NCI-H2171 (cell line): Measurements from ENCODE around the gene SGSH.

Experiments
- DNase-seq: peaks from one replicate; lab custom pipeline; 2025; lab: John Stamatoyannopoulos, UW

The SGSH gene

DNA sequence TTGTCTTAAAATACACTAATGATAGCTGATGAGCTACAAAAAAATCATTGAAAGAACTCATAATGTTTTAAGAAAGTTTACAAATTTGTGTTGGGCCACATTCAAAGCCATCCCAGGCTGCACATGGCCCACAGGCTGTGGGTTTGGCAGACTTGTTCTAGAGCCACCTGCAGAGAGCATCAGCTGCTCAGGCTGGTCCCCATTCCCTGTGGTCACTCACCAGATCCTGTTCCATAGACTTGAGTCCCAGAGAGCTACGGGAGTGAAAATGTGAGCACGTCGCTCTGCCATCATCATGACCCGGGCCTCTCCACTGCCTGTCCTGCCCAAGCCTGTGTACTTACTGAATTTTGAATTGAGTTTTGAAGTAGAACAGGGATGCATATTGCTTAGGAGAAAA lies 7.0 kb upstream of the SGSH start:
- no peak for DNase-seq

DNA sequence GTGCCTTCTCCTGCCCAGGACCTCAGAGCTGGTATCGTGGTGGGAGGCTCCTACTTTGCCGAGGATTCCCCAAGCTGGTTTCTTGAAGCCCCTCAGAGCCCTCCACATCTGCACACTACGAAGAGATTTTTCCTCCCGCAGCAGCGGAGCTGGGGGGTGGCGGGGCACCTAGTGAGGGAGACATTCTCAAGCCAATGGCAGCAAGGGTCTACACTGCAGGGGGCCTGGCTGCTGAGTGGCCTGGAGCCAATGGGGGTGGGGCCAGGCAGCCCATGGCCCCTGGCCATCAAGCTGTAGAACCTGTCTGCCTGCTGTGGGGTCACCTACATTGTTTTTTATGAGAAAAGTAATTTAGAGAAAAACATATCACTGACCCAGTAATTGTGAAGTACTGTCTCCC lies 5.1 kb upstream of the SGSH start:
- DNase-seq = no peak

DNA sequence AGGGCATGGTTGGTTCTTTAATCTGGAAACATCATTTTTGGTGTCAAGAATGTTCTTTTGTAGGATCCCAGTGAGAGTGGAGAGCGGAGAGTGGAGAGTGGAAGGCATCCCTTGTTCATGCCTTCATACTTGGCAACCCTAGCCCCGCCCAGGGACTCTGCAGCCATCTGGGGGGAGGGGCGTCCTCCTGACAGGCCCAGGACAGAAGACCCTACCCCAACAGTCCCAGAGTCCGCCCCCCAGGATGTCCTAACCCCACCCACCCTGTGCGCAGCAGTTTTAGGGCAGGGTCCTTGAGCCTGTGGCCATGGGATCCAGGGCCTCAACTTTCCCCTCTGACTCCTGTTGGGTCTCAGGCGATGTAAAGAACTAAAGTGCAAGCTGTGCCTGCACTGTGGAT lies 4.5 kb upstream of the SGSH start:
- DNase-seq = no peak

DNA sequence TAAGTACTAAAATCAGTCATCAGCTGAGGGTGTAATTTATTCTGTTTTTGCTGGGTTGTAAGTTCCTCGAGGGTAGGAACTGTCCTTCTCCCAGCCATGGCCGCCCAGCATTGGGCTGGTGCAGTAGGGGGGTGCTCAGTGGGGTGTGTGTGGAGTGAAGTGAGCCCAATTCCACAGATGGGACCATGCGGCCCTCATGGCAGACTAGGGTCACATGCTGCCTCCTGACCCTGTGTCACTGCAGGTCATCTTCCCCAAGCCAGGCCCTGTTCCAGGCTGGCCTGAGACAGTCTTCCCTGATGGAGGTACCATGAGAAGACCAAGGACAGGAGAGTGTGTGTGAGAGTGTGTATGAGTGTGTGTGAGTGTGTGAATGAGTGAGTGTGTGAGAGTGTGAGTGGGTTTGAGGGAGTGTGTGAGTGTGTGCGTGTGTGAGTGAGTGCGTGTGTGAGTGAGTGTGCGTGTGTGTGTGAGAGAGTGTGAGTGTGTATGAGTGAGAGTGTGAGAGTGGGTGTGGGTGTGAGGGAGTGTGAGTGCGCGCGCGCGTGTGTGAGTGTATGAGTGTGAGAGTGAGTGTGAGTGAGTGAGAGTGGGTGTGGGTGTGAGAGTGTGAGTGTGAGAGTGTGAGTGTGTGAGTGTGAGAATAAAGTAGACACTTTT lies 3.8 kb upstream of the SGSH start:
- DNase-seq = no peak

DNA sequence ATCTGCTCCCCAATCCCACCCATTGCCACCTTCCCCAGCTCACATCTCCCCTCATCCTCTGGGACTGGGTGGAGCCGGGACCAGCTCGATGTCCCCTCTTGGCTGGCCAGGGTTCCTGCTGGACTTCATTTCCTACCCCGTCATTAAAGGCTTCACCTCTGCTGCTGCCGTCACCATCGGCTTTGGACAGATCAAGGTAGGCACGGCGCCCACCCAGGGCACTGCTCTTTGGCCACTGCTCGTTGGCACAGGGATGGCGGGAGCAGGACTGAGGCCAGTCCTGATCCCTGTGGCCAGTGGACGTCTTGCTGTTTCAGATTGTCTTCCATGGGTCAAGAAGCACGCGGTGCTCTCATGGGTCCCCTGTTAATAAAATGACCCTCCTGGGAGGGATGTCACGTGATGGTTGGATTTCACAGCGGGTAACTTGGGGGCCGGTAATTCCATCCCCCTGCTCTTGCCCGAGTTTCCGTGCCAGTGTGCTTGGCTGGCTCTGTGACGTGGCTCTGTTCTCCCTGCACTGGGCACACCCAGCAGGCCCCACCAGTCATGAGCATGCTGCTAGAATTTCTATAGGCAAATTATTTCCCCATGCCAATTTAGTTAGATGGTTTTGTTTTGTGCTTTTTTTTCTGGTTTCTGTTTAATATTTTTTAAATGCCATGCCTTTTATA lies 3.1 kb upstream of the SGSH start:
- DNase-seq = no peak

DNA sequence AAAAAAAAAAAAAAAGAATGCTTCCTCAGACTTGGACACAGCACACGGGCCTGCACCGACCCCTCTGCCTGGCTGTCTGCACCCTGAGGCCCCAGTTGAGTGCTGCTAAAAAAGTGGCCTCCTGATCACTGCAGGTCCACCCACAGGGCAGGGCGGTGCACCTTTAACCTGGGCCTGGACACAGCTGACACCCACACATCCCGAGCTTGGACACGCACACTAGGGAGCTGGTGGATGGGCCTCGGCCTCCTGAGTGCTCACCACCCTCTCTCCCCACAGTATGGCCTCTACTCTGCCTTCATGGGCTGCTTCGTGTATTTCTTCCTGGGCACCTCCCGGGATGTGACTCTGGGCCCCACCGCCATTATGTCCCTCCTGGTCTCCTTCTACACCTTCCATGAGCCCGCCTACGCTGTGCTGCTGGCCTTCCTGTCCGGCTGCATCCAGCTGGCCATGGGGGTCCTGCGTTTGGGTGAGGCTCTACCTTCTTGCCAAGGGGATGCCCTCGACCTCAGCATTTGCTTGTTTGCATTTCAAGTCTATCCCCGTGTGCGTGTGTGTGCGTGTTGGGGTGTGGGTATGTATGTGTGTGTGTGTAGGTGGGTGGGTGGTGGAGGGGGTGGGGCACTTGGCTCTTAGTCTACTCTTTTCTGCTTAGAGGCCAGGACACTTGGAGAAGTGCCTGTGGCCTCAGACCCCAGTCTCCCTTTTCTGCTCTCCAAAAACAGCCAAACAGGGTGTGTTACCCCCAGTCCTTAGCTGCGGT lies 2.4 kb upstream of the SGSH start:
- DNase-seq = no peak

DNA sequence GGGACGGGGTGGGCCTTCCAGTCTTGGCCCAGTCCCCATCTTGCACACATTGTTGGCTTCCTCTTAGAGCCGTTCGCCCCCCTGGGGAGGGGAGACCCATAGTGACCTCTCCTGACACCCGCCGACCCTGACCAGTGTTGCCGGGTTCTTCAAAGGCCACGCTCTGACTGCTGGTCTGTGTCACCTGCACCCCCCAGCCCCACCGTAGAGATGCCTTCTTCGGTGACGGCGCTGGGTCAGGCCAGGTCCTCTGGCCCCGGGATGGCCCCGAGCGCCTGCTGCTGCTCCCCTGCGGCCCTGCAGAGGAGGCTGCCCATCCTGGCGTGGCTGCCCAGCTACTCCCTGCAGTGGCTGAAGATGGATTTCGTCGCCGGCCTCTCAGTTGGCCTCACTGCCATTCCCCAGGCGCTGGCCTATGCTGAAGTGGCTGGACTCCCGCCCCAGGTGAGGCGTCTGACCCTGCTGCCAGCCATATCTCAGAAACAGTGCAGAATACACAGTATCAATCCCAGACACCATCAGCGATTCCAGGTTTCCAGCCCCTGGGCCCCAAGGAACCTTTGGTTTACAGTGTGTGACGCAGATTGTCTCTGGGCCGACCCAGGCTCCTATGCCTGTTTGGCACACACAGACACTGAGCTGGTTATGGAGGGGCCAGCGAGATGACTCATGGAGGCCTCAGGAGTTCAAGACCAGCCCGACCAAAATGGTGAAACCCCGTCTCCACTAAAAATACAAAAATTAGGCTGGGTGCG lies 1.4 kb upstream of the SGSH start:
- no peak for DNase-seq

DNA sequence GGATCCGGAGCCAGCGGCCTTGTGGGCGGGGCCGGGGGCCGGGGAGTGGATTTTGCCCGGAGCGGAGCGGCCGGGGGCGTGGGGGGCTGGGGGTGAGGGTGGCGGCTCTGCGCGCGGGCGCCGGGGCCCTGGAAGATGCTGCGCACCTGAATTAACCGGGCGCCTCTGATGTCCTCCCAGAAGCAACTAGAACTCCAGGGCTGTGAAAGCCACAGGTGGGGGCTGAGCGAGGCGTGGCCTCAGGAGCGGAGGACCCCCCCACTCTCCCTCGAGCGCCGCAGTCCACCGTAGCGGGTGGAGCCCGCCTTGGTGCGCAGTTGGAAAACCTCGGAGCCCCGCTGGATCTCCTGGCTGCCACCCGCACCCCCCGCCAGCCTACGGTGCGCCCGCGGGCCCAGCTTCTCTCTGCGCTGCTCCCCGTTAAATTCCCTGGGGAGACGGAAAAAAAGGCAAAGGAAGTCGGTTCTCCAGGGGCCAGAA lies 643 bp upstream of the SGSH start:
- peak; percentile 32 for DNase-seq

DNA sequence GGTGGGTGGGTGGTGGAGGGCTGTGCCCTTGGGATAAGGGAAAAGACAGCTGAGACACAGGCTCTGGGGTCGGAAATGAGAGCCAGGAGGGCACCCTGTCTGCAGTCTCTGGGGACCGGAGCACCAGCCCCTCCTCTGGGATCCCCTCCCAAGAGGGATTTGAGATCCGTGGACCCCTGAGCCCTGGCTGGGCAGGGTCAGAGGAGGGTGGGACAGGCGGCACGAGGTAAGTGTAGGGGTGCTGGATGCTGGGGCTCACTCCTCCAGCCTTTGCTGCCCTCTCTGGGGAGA lies 425 bp downstream of the SGSH start:
- no peak for DNase-seq

DNA sequence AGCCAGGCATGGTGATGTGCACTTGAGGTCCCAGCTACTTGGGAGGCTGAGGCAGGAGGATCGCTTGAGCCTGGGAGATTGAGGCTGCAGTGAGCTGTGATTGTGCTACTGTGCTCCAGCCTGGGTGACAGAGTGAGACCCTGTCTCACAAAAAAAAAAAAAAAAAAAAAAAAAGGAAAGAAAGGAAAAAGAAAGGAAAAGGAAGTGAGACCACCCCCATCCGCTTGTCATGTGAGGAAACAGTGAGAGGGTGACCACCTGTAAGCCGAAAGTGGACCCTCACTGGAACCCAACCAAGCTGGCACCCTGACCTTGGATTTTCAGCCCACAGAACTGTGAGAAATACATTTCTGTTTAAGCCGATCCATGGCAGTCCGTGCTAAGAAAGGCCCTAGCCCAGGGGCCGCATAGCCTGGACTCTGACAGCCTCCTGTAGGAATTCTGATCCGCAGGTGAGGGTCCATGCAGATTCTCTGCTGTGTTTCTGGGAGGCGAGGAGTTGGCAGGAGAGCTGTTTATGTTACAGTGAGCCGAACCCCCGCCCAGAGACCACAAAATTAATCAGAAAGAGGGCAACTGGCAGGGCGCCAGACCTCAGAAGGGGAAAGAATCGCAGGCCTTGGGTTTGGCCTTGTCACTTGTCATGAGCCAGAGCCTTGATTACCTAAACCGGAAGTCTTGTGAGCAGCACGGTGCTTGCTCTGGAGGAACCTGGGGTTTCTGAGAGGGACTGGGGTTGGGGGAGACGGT lies 945 bp downstream of the SGSH start:
- DNase-seq = peak; percentile 27

DNA sequence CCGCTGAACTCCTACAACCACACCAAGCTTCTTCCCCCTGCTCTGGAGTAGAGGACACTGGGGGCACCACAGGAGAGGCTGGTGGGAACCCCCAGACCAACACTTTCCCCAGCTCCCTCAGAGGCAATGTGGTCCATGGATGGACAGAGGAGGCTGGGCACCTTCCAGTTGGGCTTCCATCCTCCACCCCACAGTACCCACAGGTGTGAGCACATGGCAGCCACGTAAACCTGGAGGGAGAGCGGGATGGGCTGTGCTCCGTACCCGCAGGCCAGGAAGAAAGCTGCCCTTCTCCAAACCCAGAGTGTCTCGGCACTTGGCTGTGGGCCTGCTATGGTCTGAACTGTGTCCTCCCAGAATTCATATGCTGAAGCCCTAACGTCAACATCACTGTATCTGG lies 1.7 kb downstream of the SGSH start:
- DNase-seq = no peak

DNA sequence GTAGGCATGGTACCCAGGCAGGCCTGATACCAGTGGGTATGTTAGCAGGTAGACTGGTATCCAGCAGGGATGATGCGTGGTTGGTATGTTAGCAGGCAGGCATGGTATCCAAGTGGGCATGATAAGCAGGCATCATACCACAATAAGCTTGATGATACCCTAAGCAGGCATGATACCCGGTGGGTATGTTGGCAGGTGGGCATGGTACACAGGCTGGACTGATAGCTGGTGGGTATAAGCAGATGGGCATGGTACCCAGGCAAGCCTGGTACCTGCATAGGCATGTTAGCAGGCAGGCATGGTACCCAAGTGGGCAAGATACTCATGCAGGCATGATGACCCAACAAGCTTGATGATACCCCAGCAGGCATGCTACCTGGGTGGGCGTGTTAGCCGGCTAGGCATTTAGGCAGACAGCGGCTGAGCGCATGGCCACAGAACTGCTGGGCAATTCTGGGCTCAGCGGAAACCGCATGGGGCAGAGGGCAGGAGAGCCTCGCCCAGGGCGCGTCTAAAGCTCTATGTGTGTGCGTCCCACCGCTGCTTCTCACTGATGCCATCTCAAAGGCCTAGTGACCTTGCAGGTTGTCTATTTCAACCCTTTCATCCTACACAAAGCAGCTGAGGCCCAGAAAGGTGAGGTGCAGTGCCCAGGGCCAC lies 2.3 kb downstream of the SGSH start:
- no peak for DNase-seq

DNA sequence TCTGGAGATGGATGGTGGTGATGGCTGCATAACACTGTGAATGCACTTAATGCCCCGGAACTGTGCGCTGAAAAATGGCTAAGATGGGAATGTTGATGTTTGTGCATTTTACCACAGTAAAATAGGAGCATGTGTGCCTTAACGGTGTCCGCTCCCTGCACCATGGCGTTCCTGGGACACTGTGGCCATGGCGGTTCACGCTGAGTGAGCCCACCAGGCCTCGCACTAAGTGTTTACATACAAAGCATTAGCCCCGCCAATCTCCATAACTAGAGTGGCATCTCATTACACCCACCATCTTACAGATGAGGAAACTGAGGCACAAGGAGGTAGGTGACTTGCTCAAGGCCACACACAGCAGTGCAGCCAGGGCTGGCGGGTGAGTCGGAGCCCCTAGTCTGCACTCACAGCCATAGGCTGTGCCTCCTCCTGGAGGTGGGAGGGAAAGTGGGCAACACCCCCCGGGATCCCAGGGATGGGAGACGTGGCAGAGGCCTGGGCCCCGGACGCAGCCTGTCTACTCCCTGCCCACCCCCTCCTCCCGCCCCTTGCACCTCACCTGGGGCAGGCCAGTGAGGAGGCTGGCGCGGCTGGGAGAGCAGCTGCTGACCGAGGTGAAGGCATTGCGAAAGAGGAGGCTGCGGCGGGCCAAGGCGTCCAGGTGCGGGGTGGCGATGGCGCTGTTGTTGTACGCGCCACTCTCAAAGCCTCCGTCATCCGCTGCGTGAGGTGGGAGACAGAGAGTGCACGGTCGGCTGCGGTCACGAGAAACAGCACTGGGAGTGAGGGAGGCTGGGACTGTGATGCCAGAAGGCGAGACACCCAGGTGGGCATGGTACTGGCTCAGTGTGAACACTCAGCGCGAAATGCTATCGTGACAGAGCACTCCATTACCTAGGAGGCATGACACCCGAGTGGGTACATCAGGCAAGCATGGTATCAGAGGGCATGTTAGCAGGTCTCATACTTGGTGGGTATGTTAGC lies 3.4 kb downstream of the SGSH start:
- no peak for DNase-seq

DNA sequence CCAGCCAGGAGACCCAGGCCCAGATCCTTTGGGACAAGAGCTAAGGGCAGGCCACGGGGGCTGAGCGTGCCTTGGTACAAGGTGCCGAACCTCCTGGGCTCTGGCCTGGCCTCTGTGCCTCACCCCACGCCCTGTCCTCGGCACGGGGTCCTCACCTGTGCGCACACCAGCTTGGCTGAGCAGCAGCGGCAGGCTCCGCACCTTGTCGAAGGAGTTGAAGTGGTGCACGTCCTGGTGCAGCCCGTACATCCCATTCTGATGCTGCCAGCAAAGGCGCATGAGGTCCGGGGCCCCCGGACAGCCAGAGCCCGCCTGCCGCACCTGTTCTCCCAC lies 5.3 kb downstream of the SGSH start:
- DNase-seq = no peak

DNA sequence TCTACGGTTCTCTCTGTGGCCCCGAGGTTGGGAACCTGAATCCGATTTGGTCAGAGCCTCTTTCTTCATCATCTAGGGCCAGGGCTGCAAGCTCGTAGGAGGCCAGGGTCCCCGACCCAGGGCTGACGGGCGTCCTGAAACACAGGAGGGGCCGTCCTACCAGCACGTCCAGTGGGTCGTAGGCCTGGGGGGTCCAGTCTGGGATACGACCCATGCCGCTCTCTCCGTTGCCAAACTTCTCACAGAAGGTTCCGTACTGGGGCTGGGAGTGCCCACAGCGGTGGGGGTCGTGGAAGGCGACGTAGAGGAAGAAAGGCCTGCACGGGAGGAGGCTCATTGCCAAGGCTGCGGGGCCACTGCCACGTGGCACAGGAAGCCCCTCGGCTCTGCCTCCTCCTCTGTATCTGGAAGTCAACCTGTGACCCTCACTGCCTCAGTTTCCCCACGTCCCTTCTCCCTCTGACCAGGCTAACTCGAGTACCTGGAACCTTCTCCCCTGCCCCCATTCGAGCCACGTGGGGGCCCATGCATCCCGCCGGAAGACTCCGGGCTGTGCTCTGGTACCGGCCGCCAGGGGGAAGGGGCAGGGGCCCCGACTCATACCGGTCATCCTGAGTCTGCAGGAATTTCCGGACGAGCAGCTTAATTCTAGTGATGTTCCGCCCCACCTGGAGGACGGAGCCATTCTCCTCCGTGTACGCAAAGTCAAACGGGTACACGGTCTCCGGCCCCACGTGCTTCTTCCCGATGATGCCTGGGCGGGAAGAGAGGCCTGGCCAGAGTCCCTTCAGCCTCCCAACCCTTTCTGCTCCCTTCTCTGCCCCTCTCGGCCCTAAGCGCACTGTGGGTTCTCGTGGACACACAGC lies 5.9 kb downstream of the SGSH start:
- DNase-seq = no peak

DNA sequence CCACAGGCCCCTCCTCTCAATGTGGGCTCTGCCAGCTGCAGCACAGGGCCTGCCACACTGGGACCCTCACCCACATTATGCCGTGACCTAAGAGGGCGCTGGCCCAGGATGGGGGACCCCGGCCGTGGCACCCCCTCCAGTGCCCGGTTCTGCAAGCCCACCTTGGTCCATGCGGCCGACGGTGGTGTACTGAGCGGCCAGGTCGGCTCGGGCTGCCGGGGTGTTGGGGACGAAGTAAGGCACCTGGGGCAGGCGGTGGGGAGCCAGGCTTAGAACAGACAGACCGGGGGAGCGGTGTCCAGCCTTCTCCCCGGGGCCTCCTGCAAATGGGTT lies 6.5 kb downstream of the SGSH start:
- no peak for DNase-seq

DNA sequence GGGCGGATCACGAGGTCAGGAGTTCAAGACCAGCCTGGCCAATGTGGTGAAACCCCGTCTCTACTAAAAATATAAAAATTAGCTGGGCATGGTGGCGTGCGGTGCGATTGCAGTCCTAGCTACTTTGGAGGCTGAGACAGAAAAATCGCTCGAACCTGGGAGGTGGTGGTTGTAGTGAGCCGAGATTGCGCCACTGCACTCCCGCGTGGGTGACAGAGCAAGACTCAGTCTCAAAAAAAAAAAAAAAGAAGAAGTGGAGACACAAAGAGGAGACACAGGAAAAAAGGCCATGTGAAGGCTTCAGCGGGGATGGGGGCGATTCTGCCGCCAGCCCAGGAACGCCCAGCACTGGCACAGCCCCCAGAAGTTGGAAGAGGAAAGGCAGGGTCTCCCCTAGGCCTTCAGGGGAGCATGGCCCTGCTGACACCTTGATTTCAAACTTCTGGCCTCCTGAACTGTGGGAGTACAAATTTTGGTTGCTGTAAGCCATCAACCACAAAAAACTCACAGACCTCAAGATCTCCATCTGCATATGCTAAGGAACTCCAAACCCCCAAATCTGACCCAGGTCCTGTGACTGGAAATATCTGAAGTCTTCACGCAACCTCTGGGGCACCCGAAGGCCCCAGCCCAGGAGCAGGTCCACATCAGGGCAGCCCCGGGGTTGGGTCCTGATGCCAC lies 7.0 kb downstream of the SGSH start:
- DNase-seq = no peak

DNA sequence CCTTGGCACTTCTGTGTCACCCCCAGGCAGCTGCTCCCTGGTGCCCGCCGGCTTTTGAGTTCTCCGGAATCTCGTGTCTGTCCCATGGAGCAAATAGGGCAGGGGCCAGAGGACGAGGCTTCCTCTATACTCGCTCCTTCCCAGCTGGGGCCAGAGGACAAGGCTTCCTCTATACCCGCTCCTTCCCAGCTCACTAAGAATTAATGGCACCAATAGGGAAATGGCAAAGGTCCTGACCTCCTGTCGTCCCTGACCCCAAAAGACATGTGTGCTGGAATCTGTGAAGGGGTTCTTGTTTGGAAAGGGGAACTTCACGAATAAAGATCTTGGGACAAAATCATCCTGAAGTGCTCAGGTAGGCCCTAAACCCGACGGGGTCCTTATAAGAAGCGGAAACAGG lies 7.6 kb downstream of the SGSH start:
- no peak for DNase-seq

DNA sequence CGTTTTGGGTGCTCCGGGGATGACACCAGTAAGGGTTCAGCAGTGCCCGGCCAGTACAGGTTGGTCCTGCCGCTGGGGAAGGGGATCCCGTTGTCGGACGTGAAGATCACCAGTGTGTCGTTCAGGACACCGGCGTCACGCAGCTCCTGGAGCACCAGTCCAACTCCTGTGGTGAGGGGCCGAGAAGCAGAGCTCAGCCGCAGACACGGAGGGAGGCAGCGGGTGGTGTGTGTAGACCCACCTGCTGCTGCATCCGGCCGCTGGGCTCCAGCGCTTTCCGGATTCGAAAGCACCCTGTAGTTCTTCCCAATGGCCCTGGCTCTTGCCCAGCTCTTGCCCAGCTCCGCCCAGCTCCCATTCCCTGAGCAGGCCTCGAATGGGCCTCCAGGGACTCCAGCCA lies 8.0 kb downstream of the SGSH start:
- DNase-seq = no peak
